NCI-H2171 (cell line): ENCODE measurements around the gene F12.
A peak's percentile ranks its signal among the peaks of the same experiment; 100 is the strongest.
"Not testable (repeated sequence)": the region's sequence is repeated elsewhere in the genome, so short reads cannot be mapped to it uniquely, and the experiment has no call there.

Experiments
- DNase-seq: peaks from one replicate; lab custom pipeline; 2025; lab: John Stamatoyannopoulos, UW

Gene F12

DNA sequence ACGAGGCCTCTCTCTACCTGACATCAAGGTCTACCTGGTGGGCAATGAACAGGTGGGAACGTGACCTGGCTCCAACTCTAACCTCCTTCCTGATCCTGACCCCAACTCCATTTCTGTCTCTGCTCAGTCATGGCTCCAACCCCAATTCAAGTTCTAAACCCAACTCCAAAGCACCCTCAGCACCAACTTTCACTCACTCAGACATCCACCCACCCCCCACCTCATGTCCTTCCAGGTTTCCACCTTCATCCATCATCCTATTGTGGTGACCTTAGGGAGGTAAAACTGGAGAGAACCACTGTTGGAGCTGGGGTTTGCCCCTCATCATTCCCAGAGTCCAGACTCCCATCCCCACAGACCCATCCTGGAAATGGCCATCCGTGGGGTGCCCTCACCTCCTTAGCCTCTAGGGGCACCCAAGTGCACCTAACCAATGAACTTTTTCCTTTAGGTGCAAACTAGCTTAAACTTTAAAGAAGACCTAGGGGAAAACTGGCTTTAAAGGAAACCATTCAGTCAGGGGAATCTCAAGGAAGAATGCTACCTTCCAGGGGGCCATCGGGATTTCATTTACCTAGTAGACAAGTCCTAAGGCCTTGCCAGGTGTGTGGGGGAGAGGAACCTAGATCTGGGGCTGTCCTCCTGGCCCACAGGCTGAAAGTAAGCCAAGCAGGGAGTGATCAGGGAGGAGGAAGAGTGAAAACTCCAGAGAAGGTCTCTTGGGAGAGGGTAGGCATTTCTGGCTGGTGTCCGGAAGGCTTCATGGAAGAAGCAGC is 40.3 kb downstream of the F12 start:
- DNase-seq = no peak

DNA sequence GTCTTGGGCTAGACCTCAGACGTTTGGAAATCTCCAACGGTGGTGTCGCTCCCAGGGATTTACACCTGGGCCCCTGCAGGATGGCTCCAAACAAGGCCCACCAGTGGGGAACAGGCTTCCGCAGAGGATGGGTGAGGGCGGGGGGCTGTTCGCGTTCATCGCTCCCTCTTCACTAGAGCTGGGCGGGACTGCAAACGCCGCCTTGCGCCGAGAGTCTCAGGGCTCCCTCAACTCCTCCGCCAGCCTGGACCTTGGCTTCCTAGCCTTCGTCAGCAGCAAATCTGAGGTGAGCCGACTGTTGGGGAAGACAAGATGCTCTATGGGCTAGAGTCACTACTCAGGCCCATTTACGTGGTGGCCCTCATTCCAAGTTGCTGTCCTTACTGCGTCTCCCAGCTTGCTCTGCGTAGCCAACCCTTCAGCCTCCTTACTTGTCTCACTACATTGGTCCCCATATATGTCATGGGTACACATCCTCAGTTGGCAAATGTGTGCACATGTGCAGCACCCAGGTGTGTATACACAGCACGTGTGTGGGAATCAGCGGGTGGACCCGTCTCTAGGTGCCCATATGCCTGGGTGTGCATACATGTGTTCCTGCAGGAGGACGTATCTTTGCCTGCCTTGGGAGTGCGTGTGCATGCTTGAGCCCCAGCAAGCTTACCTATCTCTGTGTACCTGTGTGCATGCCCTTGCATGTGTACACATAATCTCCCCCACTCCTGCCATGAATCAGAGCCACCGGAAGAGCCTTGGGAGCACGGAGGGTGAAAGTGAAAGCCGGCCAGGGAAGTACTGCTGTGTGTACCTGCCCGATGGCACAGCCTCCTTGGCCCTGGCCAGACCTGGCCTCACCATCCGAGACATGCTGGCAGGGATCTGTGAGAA is 41.1 kb downstream of the F12 start:
- DNase-seq = no peak

GRCh38 chr5:177367323-177367848 is 42.0 kb downstream of the F12 start:
- DNase-seq = no peak

DNA sequence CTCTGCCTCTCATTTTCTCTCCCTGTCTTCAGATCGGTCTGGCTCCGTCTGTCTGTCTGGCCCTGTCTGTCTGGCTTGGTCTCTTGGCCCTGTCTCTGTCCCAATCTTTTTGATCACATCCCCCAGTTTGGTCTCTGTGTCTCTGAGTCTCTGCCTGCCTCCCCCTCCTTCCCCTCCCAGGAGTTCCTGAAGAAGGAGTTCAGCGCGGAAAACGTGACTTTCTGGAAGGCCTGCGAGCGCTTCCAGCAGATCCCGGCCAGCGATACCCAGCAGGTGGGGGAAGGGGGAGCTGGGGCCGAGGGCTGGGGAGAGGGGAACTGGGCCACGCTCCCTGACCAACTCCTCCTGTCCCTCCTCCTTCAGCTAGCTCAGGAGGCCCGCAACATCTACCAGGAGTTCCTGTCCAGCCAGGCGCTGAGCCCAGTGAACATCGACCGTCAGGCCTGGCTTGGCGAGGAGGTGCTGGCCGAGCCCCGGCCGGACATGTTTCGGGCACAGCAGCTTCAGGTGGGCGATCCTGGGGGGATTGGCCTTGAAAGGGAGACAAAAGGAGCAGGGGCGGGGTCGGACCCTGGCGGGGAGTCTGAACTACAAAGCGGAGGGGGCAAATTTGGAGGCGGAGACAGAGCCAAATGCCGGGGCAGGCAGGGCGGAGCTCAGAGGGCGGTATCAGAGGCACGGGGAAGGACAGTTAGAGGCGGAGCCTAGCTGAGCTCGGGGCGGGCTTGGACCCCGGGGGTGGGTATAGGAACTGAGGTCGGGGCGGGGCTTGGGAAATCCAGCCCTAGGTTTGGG is 42.6 kb downstream of the F12 start:
- no peak for DNase-seq

DNA sequence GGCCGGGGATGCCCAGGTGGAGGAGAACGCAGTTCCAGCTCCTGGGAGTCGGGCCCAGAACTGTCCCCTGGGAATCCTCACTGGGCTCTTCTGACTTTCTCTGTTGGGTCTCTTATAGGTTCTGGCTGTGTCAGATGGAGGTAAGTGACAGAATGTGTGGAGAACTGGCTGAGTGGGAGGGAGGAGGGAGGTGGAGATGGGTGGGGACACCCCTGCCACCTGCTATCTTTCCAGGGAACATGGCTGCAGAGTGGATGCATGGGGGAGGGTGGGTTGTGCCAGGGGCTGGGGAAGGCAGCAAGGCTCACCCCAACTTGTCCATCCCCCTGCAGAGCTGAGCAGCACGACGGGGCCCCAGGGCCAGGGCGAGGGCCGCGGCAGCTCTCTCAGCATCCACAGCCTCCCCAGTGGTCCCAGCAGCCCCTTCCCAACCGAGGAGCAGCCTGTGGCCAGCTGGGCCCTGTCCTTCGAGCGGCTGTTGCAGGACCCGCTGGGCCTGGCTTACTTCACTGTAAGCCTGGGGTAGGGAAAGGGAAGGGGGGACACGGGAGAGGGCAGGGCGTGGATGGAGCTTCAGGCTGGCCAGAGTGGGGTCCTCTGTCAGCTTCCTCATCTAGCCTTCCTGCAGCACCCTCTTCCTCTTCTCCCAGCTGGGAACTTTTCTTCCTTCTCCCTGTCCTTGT is 43.4 kb downstream of the F12 start:
- no peak for DNase-seq

DNA sequence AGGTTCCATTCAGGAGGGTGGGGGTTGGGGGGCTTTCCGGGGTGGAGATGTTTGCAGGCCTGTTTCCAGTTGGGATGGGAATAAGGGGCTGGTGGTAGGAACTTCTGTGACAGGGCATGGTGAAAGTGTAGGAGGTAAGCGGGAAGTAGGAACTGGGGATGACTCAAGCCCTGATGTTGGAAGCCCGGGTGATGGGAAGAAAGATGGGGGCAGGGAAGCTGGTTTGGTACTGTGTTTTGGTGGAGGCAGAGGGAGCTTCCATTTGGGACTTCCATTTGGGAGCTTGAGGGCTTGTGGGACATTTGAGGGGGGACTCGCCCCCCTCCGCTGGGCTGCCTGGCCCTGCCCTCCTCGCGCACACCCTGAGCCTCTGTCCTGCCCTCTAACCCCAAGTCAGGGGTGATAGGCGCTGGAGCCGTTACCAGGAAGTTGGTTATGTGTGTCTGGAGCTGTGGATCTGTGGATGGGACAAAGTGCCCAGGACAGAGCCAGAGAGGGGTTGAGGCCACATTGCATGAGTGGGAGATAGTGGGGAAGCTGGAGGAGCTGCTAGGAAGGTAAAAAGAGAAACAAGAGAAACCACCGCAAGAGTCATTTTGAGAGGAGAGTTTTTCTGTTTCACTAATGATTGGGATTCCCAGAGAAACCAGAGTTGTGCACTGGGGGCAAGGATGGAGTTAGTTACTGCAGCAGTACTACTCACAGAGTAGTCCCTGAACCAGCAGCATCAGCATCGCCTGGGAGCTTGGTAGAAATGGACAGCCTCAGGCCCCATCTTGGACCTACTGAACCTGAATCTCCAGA is 45.0 kb downstream of the F12 start:
- DNase-seq = no peak

DNA sequence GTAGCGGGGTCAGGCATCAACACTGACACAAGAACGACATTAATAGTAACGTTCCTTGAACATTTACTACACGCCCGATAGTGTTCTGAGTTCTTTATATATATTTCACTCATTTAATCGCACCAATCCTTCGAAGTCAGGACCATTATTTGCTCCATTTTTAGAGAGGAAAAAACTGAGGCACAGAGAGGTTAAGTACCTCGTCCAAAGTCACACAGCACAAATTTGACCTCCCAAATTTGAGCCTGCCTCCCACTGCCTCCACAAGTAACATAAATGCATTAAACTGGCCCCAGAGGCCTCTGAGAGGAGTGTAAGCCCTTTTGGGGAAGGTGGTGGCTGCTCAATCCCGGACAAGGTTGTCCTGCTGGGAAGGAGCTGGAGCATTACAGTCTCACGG is 45.8 kb downstream of the F12 start:
- no peak for DNase-seq

- peak; percentile 30 for DNase-seq
These were observed 46.5 kb downstream of the F12 start for GRCh38 chr5:177362610-177363507.

GRCh38 chr5:177362292-177362609 is 47.1 kb downstream of the F12 start:
- DNase-seq = no peak

- no peak for DNase-seq
These were observed 47.7 kb downstream of the F12 start for GRCh38 chr5:177361418-177362291.

DNA sequence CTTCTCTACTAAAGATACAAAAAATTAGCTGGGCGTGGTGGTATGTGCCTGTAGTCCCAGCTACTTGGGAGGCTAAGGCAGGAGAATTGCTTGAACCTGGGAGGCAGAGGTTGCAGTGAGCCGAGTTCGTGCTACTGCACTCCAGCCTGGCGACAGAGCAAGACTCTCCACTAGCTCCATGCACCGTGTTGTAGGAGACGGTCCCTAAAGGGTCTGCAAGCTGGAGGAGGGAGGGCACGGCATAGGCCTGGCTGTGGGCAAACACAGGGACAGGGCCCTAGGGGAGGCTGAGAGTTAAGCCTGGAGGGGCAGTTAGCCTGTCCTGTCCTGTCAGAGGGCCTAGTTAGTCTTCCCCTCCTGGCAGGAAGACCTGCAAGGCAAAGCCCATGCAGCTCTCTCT is 48.6 kb downstream of the F12 start:
- not testable (repeated sequence) for DNase-seq

- DNase-seq = no peak
These were observed 49.5 kb downstream of the F12 start for GRCh38 chr5:177359860-177360259.

DNA sequence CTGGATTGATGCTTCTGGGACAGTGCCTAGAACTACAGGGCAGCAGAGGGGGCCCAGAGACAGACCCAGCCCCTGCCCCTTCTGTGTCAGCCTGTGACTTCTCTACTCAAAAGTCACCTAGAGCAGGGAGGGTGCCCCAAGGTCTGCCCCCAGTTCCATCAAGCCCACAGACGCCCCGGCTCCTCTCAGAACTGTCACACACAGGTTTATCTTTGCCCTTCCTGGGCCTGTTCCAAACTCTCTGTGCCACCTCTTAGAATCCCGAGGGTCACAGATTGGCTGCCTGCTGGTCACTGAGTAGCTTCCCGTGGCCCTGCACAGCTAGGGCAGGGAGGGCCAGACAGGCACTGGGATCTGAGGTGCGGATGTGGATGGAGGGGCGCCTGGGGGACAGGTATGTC is 49.9 kb downstream of the F12 start:
- DNase-seq = no peak

DNA sequence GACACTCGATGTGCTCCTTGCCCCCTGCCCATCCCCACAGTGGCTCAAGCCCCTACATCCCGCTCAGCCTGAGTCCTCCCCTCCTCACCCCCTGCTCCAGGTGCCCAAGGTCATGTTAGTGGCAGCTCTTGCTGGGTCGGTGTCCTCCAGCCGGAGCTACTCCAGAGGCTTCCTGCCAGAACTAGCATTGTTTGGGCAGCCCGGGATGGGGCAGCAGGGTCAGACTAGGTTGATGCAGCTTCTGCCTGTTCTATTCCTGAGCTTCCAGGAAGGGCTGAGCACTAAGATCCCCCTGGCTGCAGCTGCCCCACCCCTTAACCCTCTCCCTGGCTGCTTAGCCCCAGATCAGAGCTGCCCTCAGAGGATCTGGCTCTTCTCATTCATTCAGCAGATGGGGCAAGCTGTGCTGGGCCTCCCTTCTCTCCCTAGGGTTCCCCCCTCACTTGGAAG is 51.0 kb downstream of the F12 start:
- DNase-seq = no peak

DNA sequence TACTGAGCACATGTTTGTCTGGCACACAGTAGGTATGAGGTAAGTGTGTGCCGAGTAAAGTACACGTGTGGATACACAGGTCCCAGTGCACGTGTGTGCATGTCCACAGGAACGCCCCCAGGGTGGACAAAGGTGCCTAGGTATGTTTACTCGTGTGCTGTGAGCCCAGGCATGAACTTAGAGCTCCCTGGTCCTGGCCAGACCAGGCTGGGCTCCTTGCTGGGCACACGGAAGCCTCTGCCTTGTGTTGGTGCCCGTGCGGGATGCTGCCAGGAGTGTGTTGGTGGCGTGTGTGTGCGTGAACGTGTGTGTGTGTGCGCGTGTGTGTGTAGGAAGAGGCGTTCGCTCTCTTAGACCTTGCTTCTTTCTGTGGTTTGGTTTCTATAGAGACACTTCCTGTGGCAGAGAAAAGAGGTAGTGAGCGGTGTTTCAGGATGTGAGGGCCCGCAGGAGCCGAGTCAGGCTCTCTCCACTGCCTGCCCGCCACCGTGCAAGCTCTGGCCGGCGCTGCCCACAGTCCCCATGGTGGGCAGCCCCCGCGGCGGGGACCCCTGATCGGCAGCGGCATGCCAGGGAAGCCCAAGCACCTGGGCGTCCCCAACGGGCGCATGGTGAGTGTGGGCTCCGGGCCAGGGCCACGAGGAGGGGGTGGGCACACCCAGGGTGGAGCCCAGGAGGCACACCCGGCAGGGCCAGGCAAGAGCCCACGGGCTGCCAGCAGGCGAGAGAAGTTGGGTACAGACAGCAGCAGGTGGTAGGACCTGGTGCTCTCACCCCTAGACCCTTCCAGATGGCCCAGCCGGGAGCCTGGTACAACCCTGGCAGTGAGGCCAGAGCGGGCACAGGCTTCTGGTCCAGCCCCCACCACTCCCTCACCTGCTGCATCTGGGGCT is 51.7 kb downstream of the F12 start, which contains the start of gene RGS14:
RGS14 (plus strand) TSS at position 466 of the 893 bp plus-strand sequence; CDS start at position 567, 101 bp downstream.
- peak; percentile 11 for DNase-seq

DNA sequence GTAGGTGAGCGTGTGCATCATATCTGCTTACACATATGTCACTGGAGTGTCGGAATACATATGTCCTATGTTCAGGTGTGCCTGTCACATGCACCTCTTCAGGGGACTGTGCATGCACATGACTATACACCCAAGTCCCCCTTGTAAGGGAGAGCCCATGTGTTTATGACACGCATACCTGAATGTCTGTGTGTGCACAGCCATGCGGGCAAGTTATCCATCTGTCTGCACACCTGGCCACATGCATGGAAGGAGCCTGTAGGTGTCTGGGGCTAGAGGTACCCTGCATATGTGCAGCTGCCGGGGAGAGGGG is 52.3 kb downstream of the F12 start:
- DNase-seq = no peak

- DNase-seq = no peak
These were observed 52.6 kb downstream of the F12 start for GRCh38 chr5:177356746-177357145.

DNA sequence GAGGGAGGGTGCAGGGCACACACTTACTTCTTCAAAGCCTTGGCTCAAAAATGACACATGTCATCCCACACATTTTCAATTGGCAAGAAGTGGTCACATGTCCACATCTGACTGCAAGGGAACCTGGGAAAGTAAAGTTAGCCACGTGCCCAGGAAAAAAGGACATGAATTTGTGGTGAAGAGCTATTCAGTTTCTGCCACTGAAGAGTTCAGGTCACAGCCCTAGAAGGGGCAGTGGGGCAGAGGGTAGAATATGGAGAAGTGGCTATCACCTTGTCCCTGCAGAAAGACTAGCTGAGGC is 53.5 kb downstream of the F12 start:
- no peak for DNase-seq
